H1 (cell line): ENCODE measurements around the gene TRABD2A. TPM values are rescaled to one million over a fixed set of nuclear protein-coding genes. Genes with fewer than 3 reads are reported as not detected.

Experiments
- ASH2L ChIP-seq: fragments of 200-600, 300-600 bp; sonication (generic); IDR thresholded peaks from one replicate; pipeline ENCODE4 v1.7.1; 2017; ENCODE audit warnings: low read length
- ATF2 ChIP-seq: IDR thresholded peaks from 2 replicates; pipeline ENCODE4 v1.6.1; 2012; ENCODE audit warnings: low read length, inconsistent platforms
- BACH1 ChIP-seq: IDR thresholded peaks from 2 replicates; pipeline ENCODE4 v1.6.1; 2012; ENCODE audit warnings: low read length, improper control_type of control experiment
- CBX5 ChIP-seq: fragments of 300-800, 300-1000 bp; sonication (generic); IDR thresholded peaks from 2 replicates; pipeline ENCODE4 v1.7.1; 2016; ENCODE audit warnings: antibody characterized with exemption, low read length, low read depth
- CBX8 ChIP-seq: fragments of 300-800, 300-1000 bp; sonication (generic); IDR thresholded peaks from 2 replicates; pipeline ENCODE4 v1.7.1; 2016; ENCODE audit warnings: low read depth, low read length, borderline replicate concordance
- CHD2 ChIP-seq: IDR thresholded peaks from 2 replicates; pipeline ENCODE4 v1.6.1; 2012; ENCODE audit warnings: low read length, improper control_type of control experiment
- CTCF ChIP-seq, 3 experiments: IDR thresholded peaks; 1 replicate in 2 of 3; 2 replicates in 1 of 3; pipeline versions ENCODE4 v1.5.1 to v1.6.1; 2011; ENCODE audit warnings: low read length in 3 of 3, mild to moderate bottlenecking in 3 of 3, inconsistent platforms in 2 of 3, low read depth in 1 of 3, moderate library complexity in 1 of 3; ENCODE audit not compliant: insufficient read depth in 1 of 3; ENCODE audit errors: control extremely low read depth in 1 of 3
- E2F6 ChIP-seq: IDR thresholded peaks from 2 replicates; pipeline ENCODE4 v1.6.1; 2012; ENCODE audit warnings: inconsistent platforms
- FOSL1 ChIP-seq: IDR thresholded peaks from 2 replicates; pipeline ENCODE4 v1.6.1; 2011; ENCODE audit warnings: mild to moderate bottlenecking, low read depth, low read length, moderate library complexity; ENCODE audit not compliant: insufficient read depth
- GTF2F1 ChIP-seq: IDR thresholded peaks from 2 replicates; pipeline ENCODE4 v1.6.1; 2012; ENCODE audit warnings: low read depth, low read length, improper control_type of control experiment, borderline replicate concordance
- JUND ChIP-seq: IDR thresholded peaks from 2 replicates; pipeline ENCODE4 v1.6.1; 2011; ENCODE audit warnings: mild to moderate bottlenecking, improper control_type of control experiment, low read length
- MAX ChIP-seq: IDR thresholded peaks from 2 replicates; pipeline ENCODE4 v1.6.1; 2012; ENCODE audit warnings: inconsistent platforms
- PHF8 ChIP-seq: fragments of 200-600 bp; sonication (generic); conservative IDR thresholded peaks from 2 replicates; pipeline ENCODE4 v1.7.1; 2012; ENCODE audit warnings: low read depth, mild to moderate bottlenecking, inconsistent platforms, low read length, moderate library complexity
- RAD21 ChIP-seq, 2 experiments: IDR thresholded peaks in 1 of 2; conservative IDR thresholded peaks in 1 of 2; 2 replicates each; pipeline ENCODE4 v1.6.1; 2011; ENCODE audit warnings: low read depth in 2 of 2, low read length in 2 of 2, improper control_type of control experiment in 1 of 2, inconsistent platforms in 1 of 2, mild to moderate bottlenecking in 1 of 2, moderate library complexity in 1 of 2
- RFX5 ChIP-seq: IDR thresholded peaks from 2 replicates; pipeline ENCODE4 v1.6.1; 2011; ENCODE audit warnings: low read depth, low read length, improper control_type of control experiment, borderline replicate concordance
- SP4 ChIP-seq: IDR thresholded peaks from 2 replicates; pipeline ENCODE4 v1.6.1; 2012; ENCODE audit warnings: low read length, inconsistent platforms
- TBP ChIP-seq: IDR thresholded peaks from 2 replicates; pipeline ENCODE4 v1.6.1; 2011; ENCODE audit warnings: low read depth, low read length, improper control_type of control experiment
- ZNF274 ChIP-seq: IDR thresholded peaks from 2 replicates; pipeline ENCODE4 v1.7.0; 2012; ENCODE audit warnings: low read length, borderline replicate concordance; ENCODE audit errors: extremely low read depth
- polyA plus RNA-seq, 7 experiments: library from polyadenylated mRNA; depleted of rRNA in 3 of 7; stranded (reverse) in 5 of 7; unstranded in 2 of 7; fragments of >200 nt in 5 of 7; fragments of 200-250 nt in 2 of 7; gene quantifications; 1 replicate in 5 of 7; 2 replicates in 1 of 7; 4 replicates in 1 of 7; pipeline versions ENCODE4 v1.2.1 to v1.2.3, GENCODE V29; 2011 to 2013; ENCODE audit warnings: missing spikeins in 2 of 7, mixed read lengths in 2 of 7
- total RNA-seq: library from RNA; stranded (reverse); fragmentation: NEBNext Ultra II Directional; extraction: Animal tissue kit (Norgen Biotek cat#: 25700); gene quantifications from 2 replicates; pipeline ENCODE4 v1.2.1, GENCODE V29; 2021

Gene TRABD2A
- total and polyA plus RNA-seq, 2 of the 8 experiments (the other 6 are each of a cell fraction or from before 2014, with no cell fraction given), result 17.3 to 18.6 TPM

GRCh38 chr2:84905181-84906107, 24.6 kb upstream of the TRABD2A start, which contains the start of gene TMSB10 (continued):
- no peak for TF ChIP-seq FOSL1
- TF ChIP-seq TBP, result peak; percentile 94
- TF ChIP-seq RAD21 (IDR thresholded peaks at IDR 0.05 in 1 of 2, conservative IDR thresholded peaks at IDR 0.05 in 1 of 2; ENCODE audit: low read depth in 2 of 2, low read length in 2 of 2), result no peak
- TF ChIP-seq ATF2, result no peak
- no peak for TF ChIP-seq CBX8
- TF ChIP-seq ZNF274, result no peak
- no peak for TF ChIP-seq JUND
- TF ChIP-seq SP4, result no peak
- TF ChIP-seq PHF8, result peak; percentile 80
- no peak for TF ChIP-seq RFX5
- no peak for TF ChIP-seq CTCF (IDR thresholded peaks at IDR 0.05; ENCODE audit: control extremely low read depth in 1 of 3, insufficient read depth in 1 of 3, low read depth in 1 of 3, low read length in 3 of 3)
- no peak for TF ChIP-seq GTF2F1
- peak; percentile 81 for TF ChIP-seq ASH2L
- 0 out of 2 replicates have a peak, but pooled peaks have one; percentile 2 for TF ChIP-seq BACH1
- no peak for TF ChIP-seq MAX
- TF ChIP-seq E2F6, result no peak
- TF ChIP-seq CHD2, result no peak
- no peak for TF ChIP-seq CBX5
